ENCODE results near the gene TRA2A. TPM values are rescaled to one million over a fixed set of nuclear protein-coding genes. Genes with fewer than 3 reads are reported as not detected.

The TRA2A gene
- total RNA-seq, 1 experiment from 2014 or later = 112 TPM

- Histone ChIP-seq H3K4me1 (replicated peaks; ENCODE audit: insufficient read depth) (no peaks in the 10 kb centered on the region), H3K9me2 (ENCODE audit: insufficient read depth) (no peaks in the 10 kb centered on the region), H3K4me3 (no peak overlapping the region), H3K79me2 (ENCODE audit: low read depth) (no peaks in the 10 kb centered on the region), H3K9me3 (ENCODE audit: insufficient read depth, low read depth) (no peaks in the 10 kb centered on the region), H3F3A (ENCODE audit: insufficient read depth, low read depth) (0 out of 2 replicates have a peak, but pooled peaks cover under 1% of the 10 kb centered on the region), H2AFZ (no peak overlapping the region), H4K20me1 (ENCODE audit: insufficient read depth) (no peaks in the 10 kb centered on the region), H3K4me2 (no peak overlapping the region), H3K27ac (no peak overlapping the region), H3K36me3 (ENCODE audit: low read depth) (no peaks in the 10 kb centered on the region), H3K27me3 (ENCODE audit: insufficient read depth, low read depth) (no peaks in the 10 kb centered on the region)
- BruUV-seq (replicated peaks) = no TSS peak
- no peak for DNase-seq
- TF ChIP-seq EZH2 (IDR thresholded peaks at IDR 0.05; ENCODE audit: low read depth) = no peak
- POLR2A ChIA-PET (ENCODE audit: unreplicated experiment) = no interaction called here
- intact Hi-C loops (cut with micrococcal nuclease; ENCODE audit: unreplicated experiment) = loop anchor here (10.0 kb wide), 1 partner anchor 684 kb away; no protein-coding TSS in a partner anchor
- CTCF ChIA-PET = no interaction called here
Measured at GRCh38 chr7:23538301-23538700, 6.5 kb upstream of the TRA2A start.

GRCh38 chr7:23533238-23533604 lies 1.4 kb upstream of the TRA2A start:
- Histone ChIP-seq H2AFZ (no peak overlapping the region), H3K27me3 (ENCODE audit: insufficient read depth, low read depth) (no peaks in the 10 kb centered on the region), H3K4me2 (no peak overlapping the region), H3K4me1 (replicated peaks; ENCODE audit: insufficient read depth) (peaks cover 23% of the 10 kb centered on the region), H3K27ac (peak overlapping the region; percentile 89; the same call in 1 of the 2 replicates), H4K20me1 (ENCODE audit: insufficient read depth) (peaks cover 30% of the 10 kb centered on the region), H3K9me3 (ENCODE audit: insufficient read depth, low read depth) (no peaks in the 10 kb centered on the region), H3F3A (ENCODE audit: insufficient read depth, low read depth) (peaks cover 11% of the 10 kb centered on the region), H3K4me3 (no peak overlapping the region), H3K36me3 (ENCODE audit: low read depth) (peaks cover 4% of the 10 kb centered on the region; the same call in 1 of the 2 replicates), H3K9me2 (ENCODE audit: insufficient read depth) (no peaks in the 10 kb centered on the region), H3K79me2 (ENCODE audit: low read depth) (peaks cover 36% of the 10 kb centered on the region)
- TF ChIP-seq EZH2 (IDR thresholded peaks at IDR 0.05; ENCODE audit: low read depth) = no peak
- TF ChIP-seq CTCF (conservative IDR thresholded peaks at IDR 0.05) = no peak
- BruUV-seq (replicated peaks) = no TSS peak
- intact Hi-C loops (cut with micrococcal nuclease; ENCODE audit: unreplicated experiment) = loop anchor here (5.0 to 10.0 kb wide), 2 partner anchors 176 to 678 kb away; no protein-coding TSS in a partner anchor
- CTCF ChIA-PET = interaction anchor here (0.6 kb wide), 1 partner anchor 159 kb away, joined by 6 read pairs; no protein-coding TSS in a partner anchor
- POLR2A ChIA-PET (ENCODE audit: unreplicated experiment) = no interaction called here
- no peak for DNase-seq

- no peaks in the 10 kb centered on the region for H3K9me2 ChIP-seq (ENCODE audit: insufficient read depth)
- intact Hi-C loops (cut with micrococcal nuclease; ENCODE audit: unreplicated experiment) = loop anchor here (5.0 to 10.0 kb wide), 2 partner anchors 175 to 678 kb away; no protein-coding TSS in a partner anchor
- H2AFZ ChIP-seq = peak overlapping the region; percentile 82
- H3K79me2 ChIP-seq (ENCODE audit: low read depth) = peaks cover 42% of the 10 kb centered on the region
- peak overlapping the region; percentile 89 for H3K27ac ChIP-seq
- CTCF ChIA-PET = interaction anchor here (0.6 to 1.4 kb wide), 2 partner anchors 160 to 260 kb away, joined by 4 to 6 read pairs; no protein-coding TSS in a partner anchor
- peak overlapping the region; percentile 78 for H3K4me2 ChIP-seq
- peaks cover 4% of the 10 kb centered on the region; the same call in 1 of the 2 replicates for H3K36me3 ChIP-seq (ENCODE audit: low read depth)
- H3K4me1 ChIP-seq (replicated peaks; ENCODE audit: insufficient read depth) = peaks cover 29% of the 10 kb centered on the region
- H3F3A ChIP-seq (ENCODE audit: insufficient read depth, low read depth) = peaks cover 17% of the 10 kb centered on the region
- peaks cover 36% of the 10 kb centered on the region for H4K20me1 ChIP-seq (ENCODE audit: insufficient read depth)
- no peak for DNase-seq
- no peak for TF ChIP-seq CTCF (conservative IDR thresholded peaks at IDR 0.05)
- no peak for TF ChIP-seq EZH2 (IDR thresholded peaks at IDR 0.05; ENCODE audit: low read depth)
- H3K4me3 ChIP-seq = peak overlapping the region; percentile 89
- POLR2A ChIA-PET (ENCODE audit: unreplicated experiment) = interaction anchor here (0.7 kb wide), 1 partner anchor 191 kb away, joined by 3 read pairs; no protein-coding TSS in a partner anchor
- no peaks in the 10 kb centered on the region for H3K9me3 ChIP-seq (ENCODE audit: insufficient read depth, low read depth)
- no peaks in the 10 kb centered on the region for H3K27me3 ChIP-seq (ENCODE audit: insufficient read depth, low read depth)
- no TSS peak for BruUV-seq (replicated peaks)
Measured at GRCh38 chr7:23532490-23533237, 883 bp upstream of the TRA2A start.

All from PC-9 (cell line).